GM23338 (cell line): ENCODE results near the gene SUGCT. TPM values are rescaled to one million over a fixed set of nuclear protein-coding genes. Genes with fewer than 3 reads are reported as not detected.

ENCODE experiments used
- ATAC-seq: fragments of 200-7000 bp; cut with Tn5 transposase; 3 replicates; pipeline ENCODE4 v1.9.1; 2020
- DNase-seq: peaks from one replicate; pipeline ENCODE4 v3.0.0-alpha.2; 2015; ENCODE audit warnings: low spot score
- H2AFZ ChIP-seq: fragments of 200-600 bp; sonication (generic); 2 replicates; pipeline ENCODE4 v1.8.0; 2016; ENCODE audit warnings: antibody characterized with exemption, mild to moderate bottlenecking, moderate library complexity
- H3F3A ChIP-seq: fragments of 200-600 bp; sonication (generic); replicated peaks from 2 replicates; pipeline ENCODE4 v1.8.0; 2017; ENCODE audit warnings: antibody characterized with exemption, mixed run types, low read depth
- H3K27ac ChIP-seq: fragments of 200-600 bp; sonication (generic); 2 replicates; pipeline ENCODE4 v1.6.1; 2016; ENCODE audit warnings: low read depth
- H3K27me3 ChIP-seq: fragments of 200-600 bp; sonication (generic); 2 replicates; pipeline ENCODE4 v1.8.0; 2016; ENCODE audit warnings: mild to moderate bottlenecking, mixed run types, moderate library complexity; ENCODE audit not compliant: insufficient read depth
- H3K36me3 ChIP-seq: fragments of 200-600 bp; sonication (generic); 2 replicates; pipeline ENCODE4 v1.8.0; 2016; ENCODE audit warnings: mild to moderate bottlenecking; ENCODE audit not compliant: insufficient read depth
- H3K4me1 ChIP-seq: fragments of 200-600 bp; sonication (generic); 2 replicates; pipeline ENCODE4 v1.8.0; 2016; ENCODE audit warnings: mild to moderate bottlenecking, moderate library complexity; ENCODE audit not compliant: insufficient read depth
- H3K4me2 ChIP-seq: fragments of 200-600 bp; sonication (generic); 2 replicates; pipeline ENCODE4 v1.7.1; 2017; ENCODE audit warnings: mixed run types
- H3K4me3 ChIP-seq: fragments of 200-600 bp; sonication (generic); 2 replicates; pipeline ENCODE4 v1.6.1; 2016; ENCODE audit warnings: mixed run types
- H3K79me2 ChIP-seq: fragments of 200-600 bp; sonication (generic); replicated peaks from 2 replicates; pipeline ENCODE4 v1.8.0; 2017; ENCODE audit warnings: mild to moderate bottlenecking; ENCODE audit not compliant: insufficient read depth
- H3K9me2 ChIP-seq: fragments of 200-600 bp; sonication (generic); 2 replicates; pipeline ENCODE4 v1.8.0; 2017; ENCODE audit not compliant: insufficient read depth
- H4K20me1 ChIP-seq: fragments of 200-600 bp; sonication (generic); replicated peaks from 2 replicates; pipeline ENCODE4 v1.8.0; 2017; ENCODE audit warnings: mild to moderate bottlenecking; ENCODE audit not compliant: insufficient read depth
- H3K27ac Mint-ChIP-seq: 2 replicates; pipeline ENCODE4 v1.8.0; 2020; ENCODE audit warnings: inconsistent platforms, mild to moderate bottlenecking, moderate library complexity, mixed read lengths
- H3K27me3 Mint-ChIP-seq: 3 replicates; pipeline ENCODE4 v1.8.0; 2022; ENCODE audit warnings: low read depth, mild to moderate bottlenecking, moderate library complexity, mixed read lengths, inconsistent platforms; ENCODE audit not compliant: insufficient read depth, poor library complexity
- H3K36me3 Mint-ChIP-seq: 3 replicates; pipeline ENCODE4 v1.8.0; 2021; ENCODE audit warnings: low read depth, mild to moderate bottlenecking, inconsistent platforms, moderate library complexity, mixed read lengths
- H3K4me1 Mint-ChIP-seq: 3 replicates; pipeline ENCODE4 v1.8.0; 2020; ENCODE audit warnings: mild to moderate bottlenecking, inconsistent platforms, mixed read lengths
- H3K4me3 Mint-ChIP-seq: 3 replicates; pipeline ENCODE4 v1.8.0; 2021; ENCODE audit warnings: moderate library complexity, mild to moderate bottlenecking, inconsistent platforms, mixed read lengths
- H3K9me3 Mint-ChIP-seq: 3 replicates; pipeline ENCODE4 v1.8.0; 2020; ENCODE audit warnings: moderate library complexity, mild to moderate bottlenecking, inconsistent platforms, mixed read lengths
- ETS1 ChIP-seq: IDR thresholded peaks from 2 replicates; pipeline ENCODE4 v1.6.1; 2016; ENCODE audit warnings: antibody characterized with exemption
- EZH2 ChIP-seq: fragments of 200-600 bp; sonication (generic); IDR thresholded peaks from one replicate; pipeline ENCODE4 v1.8.0; 2017; ENCODE audit warnings: antibody characterized with exemption, mild to moderate bottlenecking, low read depth; ENCODE audit not compliant: unreplicated experiment
- NANOG ChIP-seq: IDR thresholded peaks from 2 replicates; pipeline ENCODE4 v1.6.1; 2016; ENCODE audit warnings: antibody characterized with exemption, borderline replicate concordance
- STAT1 ChIP-seq: IDR thresholded peaks from one replicate; pipeline ENCODE4 v1.6.1; 2016; ENCODE audit warnings: antibody characterized with exemption; ENCODE audit not compliant: unreplicated experiment
- ZNF331 ChIP-seq: fragments of 250-450 bp; sonication (Bioruptor Pico); IDR thresholded peaks from 2 replicates; pipeline ENCODE4 v1.5.0; 2020; ENCODE audit warnings: low read depth, mild to moderate bottlenecking, moderate library complexity
- ZNF462 ChIP-seq: fragments of 250-450 bp; sonication (Bioruptor Pico); IDR thresholded peaks from 2 replicates; pipeline ENCODE4 v1.5.0; 2020; ENCODE audit warnings: mild to moderate bottlenecking, moderate library complexity
- polyA plus RNA-seq: library from polyadenylated mRNA; unstranded; fragments of >200 nt; fragmentation: Nextera tagmentation; extraction: Ambion mirVana; gene quantifications from 2 replicates; pipeline ENCODE4 v1.2.1, GENCODE V29; 2016
- total RNA-seq: library from RNA; depleted of rRNA; stranded (reverse); fragments of >200 nt; shearing (Covaris generic); gene quantifications from 2 replicates; pipeline ENCODE4 v1.2.3, GENCODE V29; 2014
- TF ChIP-seq, protein P1 (sequence below): IDR thresholded peaks from one replicate; pipeline ENCODE4 v1.6.1; 2018; ENCODE audit warnings: antibody characterized with exemption; ENCODE audit not compliant: unreplicated experiment

SUGCT gene
- total and polyA plus RNA-seq, 2 experiments from 2014 or later, result 4.2 to 5.6 TPM

- TF ChIP-seq ZNF331 (CRISPR knock-in tag), result no peak
These were observed 87.0 kb downstream of the SUGCT start (continued) for GRCh38 chr7:40221836-40222235.

DNA sequence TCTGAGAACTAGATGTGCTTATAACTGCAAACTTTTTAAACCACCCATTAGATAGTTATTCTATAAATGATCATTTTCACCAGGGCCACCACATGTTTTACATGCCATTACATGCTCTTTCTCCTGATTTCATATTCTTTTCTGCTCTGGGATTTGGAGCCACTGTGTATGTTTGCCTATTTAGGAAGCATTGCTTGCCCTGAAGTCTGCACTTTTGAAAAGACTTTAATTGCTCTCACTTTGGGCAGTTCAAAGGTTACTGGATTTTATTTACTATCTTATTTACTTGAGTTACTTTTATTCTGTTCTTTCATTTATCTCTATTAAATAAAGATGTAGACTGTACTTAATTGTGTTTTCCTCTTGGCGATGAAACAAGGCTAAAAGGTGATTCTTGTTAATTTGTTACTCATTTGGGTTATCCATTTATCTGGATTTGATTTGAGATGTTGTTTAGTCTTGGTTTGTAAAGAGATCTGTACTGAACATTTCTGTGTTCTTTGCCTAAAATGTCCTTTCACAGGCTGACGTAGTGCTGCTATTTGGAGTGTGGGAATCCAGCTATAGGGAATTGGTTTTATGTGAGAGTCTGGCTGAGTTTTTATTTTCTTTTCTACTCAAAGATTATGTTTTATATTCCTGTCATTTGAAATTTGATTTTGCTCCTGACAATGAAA is 88.8 kb downstream of the SUGCT start:
- Histone ChIP-seq H3K27ac (no peak overlapping the region), H3K9me2 (no peaks in the 10 kb centered on the region), H3K27me3 (no peaks in the 10 kb centered on the region), H3K79me2 (no peaks in the 10 kb centered on the region), H3K4me3 (no peak overlapping the region), H3K4me1 (no peaks in the 10 kb centered on the region), H3K36me3 (no peaks in the 10 kb centered on the region), H4K20me1 (no peaks in the 10 kb centered on the region), H3F3A (no peaks in the 10 kb centered on the region), H2AFZ (no peak overlapping the region), H3K4me2 (no peak overlapping the region)
- DNase-seq (no peak), ATAC-seq (no peak)
- peaks cover 4% of the 10 kb centered on the region for H3K27me3 Mint-ChIP-seq
- H3K9me3 Mint-ChIP-seq, result peaks cover under 1% of the 10 kb centered on the region; the same call in 1 of the 3 replicates
- H3K36me3 Mint-ChIP-seq, result peaks cover 9% of the 10 kb centered on the region; the same call in 2 of the 3 replicates
- no peak overlapping the region for H3K4me3 Mint-ChIP-seq
- H3K4me1 Mint-ChIP-seq, result no peaks in the 10 kb centered on the region
- no peak for TF ChIP-seq STAT1
- H3K27ac Mint-ChIP-seq, result no peak overlapping the region

DNA sequence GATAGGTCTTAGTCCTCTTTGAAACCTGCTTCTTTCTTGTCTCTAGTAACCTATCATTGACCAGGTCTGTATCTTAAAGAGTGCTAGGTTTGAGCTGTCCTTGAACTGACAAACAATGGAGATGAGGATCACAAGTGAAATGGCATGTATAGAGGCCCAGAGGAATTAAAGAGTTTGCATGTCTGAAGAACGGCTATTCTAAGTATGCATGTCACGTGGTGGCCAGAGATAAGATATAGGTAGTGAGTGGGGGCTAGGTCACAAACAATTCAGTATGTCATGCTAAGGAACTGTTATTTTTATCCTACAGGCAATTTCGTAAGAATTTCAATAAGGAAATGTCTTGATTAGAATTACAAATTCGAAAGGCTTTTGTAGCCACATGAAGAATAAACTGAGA is 95.3 kb downstream of the SUGCT start:
- no peaks in the 10 kb centered on the region for H4K20me1 ChIP-seq
- H3K4me1 ChIP-seq, result no peaks in the 10 kb centered on the region
- no peak overlapping the region for H3K4me3 ChIP-seq
- H3K4me3 Mint-ChIP-seq, result no peak overlapping the region
- H3K36me3 Mint-ChIP-seq, result no peaks in the 10 kb centered on the region
- H3K27ac ChIP-seq, result no peak overlapping the region
- H3K27ac Mint-ChIP-seq, result no peak overlapping the region
- H3F3A ChIP-seq, result no peaks in the 10 kb centered on the region
- DNase-seq (peak; percentile 43), ATAC-seq (peak; percentile 54; the same call in 2 of the 3 replicates)
- no peaks in the 10 kb centered on the region for H3K79me2 ChIP-seq
- H3K9me2 ChIP-seq, result no peaks in the 10 kb centered on the region
- H3K4me1 Mint-ChIP-seq, result peaks cover 4% of the 10 kb centered on the region; the same call in 2 of the 3 replicates
- no peaks in the 10 kb centered on the region for H3K9me3 Mint-ChIP-seq
- H3K27me3 ChIP-seq, result peaks cover 5% of the 10 kb centered on the region; the same call in 1 of the 2 replicates
- H3K27me3 Mint-ChIP-seq, result peaks cover 4% of the 10 kb centered on the region
- no peak overlapping the region for H3K4me2 ChIP-seq
- H3K36me3 ChIP-seq, result no peaks in the 10 kb centered on the region
- no peak overlapping the region for H2AFZ ChIP-seq
- TF ChIP-seq, protein P1, sequence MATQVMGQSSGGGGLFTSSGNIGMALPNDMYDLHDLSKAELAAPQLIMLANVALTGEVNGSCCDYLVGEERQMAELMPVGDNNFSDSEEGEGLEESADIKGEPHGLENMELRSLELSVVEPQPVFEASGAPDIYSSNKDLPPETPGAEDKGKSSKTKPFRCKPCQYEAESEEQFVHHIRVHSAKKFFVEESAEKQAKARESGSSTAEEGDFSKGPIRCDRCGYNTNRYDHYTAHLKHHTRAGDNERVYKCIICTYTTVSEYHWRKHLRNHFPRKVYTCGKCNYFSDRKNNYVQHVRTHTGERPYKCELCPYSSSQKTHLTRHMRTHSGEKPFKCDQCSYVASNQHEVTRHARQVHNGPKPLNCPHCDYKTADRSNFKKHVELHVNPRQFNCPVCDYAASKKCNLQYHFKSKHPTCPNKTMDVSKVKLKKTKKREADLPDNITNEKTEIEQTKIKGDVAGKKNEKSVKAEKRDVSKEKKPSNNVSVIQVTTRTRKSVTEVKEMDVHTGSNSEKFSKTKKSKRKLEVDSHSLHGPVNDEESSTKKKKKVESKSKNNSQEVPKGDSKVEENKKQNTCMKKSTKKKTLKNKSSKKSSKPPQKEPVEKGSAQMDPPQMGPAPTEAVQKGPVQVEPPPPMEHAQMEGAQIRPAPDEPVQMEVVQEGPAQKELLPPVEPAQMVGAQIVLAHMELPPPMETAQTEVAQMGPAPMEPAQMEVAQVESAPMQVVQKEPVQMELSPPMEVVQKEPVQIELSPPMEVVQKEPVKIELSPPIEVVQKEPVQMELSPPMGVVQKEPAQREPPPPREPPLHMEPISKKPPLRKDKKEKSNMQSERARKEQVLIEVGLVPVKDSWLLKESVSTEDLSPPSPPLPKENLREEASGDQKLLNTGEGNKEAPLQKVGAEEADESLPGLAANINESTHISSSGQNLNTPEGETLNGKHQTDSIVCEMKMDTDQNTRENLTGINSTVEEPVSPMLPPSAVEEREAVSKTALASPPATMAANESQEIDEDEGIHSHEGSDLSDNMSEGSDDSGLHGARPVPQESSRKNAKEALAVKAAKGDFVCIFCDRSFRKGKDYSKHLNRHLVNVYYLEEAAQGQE, result no peak
- TF ChIP-seq EZH2 (no peak), ZNF331 (CRISPR knock-in tag) (no peak), ETS1 (no peak), STAT1 (no peak), NANOG (no peak), ZNF462 (CRISPR knock-in tag) (no peak)
